Adrenal gland (tissue), 12 donors: ENCODE data around the gene FAM43A. TPM values are rescaled to one million over a fixed set of nuclear protein-coding genes. Genes with fewer than 3 reads are reported as not detected.

Experiments
- DNase-seq, 7 donors: peaks; one replicate each; pipeline ENCODE4 v3.0.0-alpha.2; 2019 to 2020
- H3K27ac ChIP-seq, 5 donors: fragments of 200-600 bp; sonication (generic) in 4 of 5; 1 replicate in 3 of 5; 2 replicates in 2 of 5; pipeline versions ENCODE4 v1.5.1 to v1.8.0; 2016 to 2020; ENCODE audit warnings: mild to moderate bottlenecking in 1 of 5
- H3K27me3 ChIP-seq: fragments of 200-600 bp; 2 replicates; pipeline ENCODE4 v1.8.0; 2021
- H3K36me3 ChIP-seq, 2 donors: fragments of 200-600 bp; replicated peaks in 1 of 2; 1 replicate in 1 of 2; 2 replicates in 1 of 2; pipeline versions ENCODE4 v1.5.1 to v1.8.0; 2018 to 2022
- H3K4me1 ChIP-seq, 2 donors: fragments of 200-600 bp; replicated peaks in 1 of 2; 1 replicate in 1 of 2; 2 replicates in 1 of 2; pipeline versions ENCODE4 v1.5.1 to v1.8.0; 2018 to 2021
- H3K4me3 ChIP-seq, 4 donors: fragments of 200-600 bp; sonication (generic) in 3 of 4; one replicate each; pipeline ENCODE4 v1.5.1; 2016 to 2018
- H3K9me3 ChIP-seq, 3 donors: fragments of 200-600 bp; sonication (generic) in 1 of 3; replicated peaks in 1 of 3; 1 replicate in 2 of 3; 2 replicates in 1 of 3; pipeline versions ENCODE4 v1.5.1 to v1.8.0; 2016 to 2021
- POLR2A ChIP-seq, 2 donors: fragments of 450-650 bp; IDR thresholded peaks; one replicate each; pipeline ENCODE4 v1.6.1; 2017; ENCODE audit warnings: antibody characterized with exemption in 2 of 2, mild to moderate bottlenecking in 2 of 2, moderate library complexity in 1 of 2
- WGBS, 4 donors: extraction: QIAGEN DNeasy Blood & Tissue Kit in 2 of 4; methylation state at CpG; one replicate each; pipeline versions ENCODE4 v1.1.5 to v1.1.7; 2013 to 2017; 5-methylcytosine and 5-hydroxymethylcytosine counted together
- intact Hi-C, 2 donors: fragments of 100-400 bp; cut with DNase I; formaldehyde crosslinking; loops; one replicate each; pipeline versions ENCODE4 v1.14.1 to v1.15.0; 2022 to 2023
- polyA plus RNA-seq, 3 donors: library from polyadenylated mRNA; stranded (reverse); fragments of 200-250 nt in 2 of 3; fragments of 350-450 nt in 1 of 3; fragmentation: Illumina TruSeq in 1 of 3; extraction: RNeasy Lipid Tissue Mini Kit (QIAGEN cat#74804) in 1 of 3; gene quantifications; one replicate each; pipeline ENCODE4 v1.2.3, GENCODE V29; 2013 to 2014
- small RNA-seq, 2 donors: library from RNA; depleted of rRNA; stranded (forward); fragments of <200 nt; gene quantifications; one replicate each; pipeline ENCODE3, GENCODE V24; 2016
- total RNA-seq, 9 donors: library from RNA; depleted of rRNA in 4 of 9; stranded (reverse); fragments of >200 nt in 4 of 9; fragments of 120-200 nt in 1 of 9; fragmentation: NEBNext Ultra II Directional in 1 of 9; extraction: Animal tissue kit (Norgen Biotek cat#: 25700) in 1 of 9; gene quantifications; one replicate each; pipeline versions ENCODE4 v1.1.0 to v1.2.4, GENCODE V29; 2013 to 2023
- TF ChIP-seq, protein P1 (sequence below), 6 experiments: fragments of 450-650 bp in 4 of 6; fragments of 200-600 bp in 2 of 6; sonication (generic) in 1 of 6; IDR thresholded peaks; 1 replicate in 5 of 6; 2 replicates in 1 of 6; pipeline versions ENCODE4 v1.5.1 to v1.8.0; 2016 to 2021; ENCODE audit warnings: antibody characterized with exemption in 6 of 6, mild to moderate bottlenecking in 2 of 6, moderate library complexity in 1 of 6
- donor health status: healthy with polysubstance abuse.
- donor health status: Bipolar disorder and iron deficiency.
- donor health status: DM: yes; HTN: yes; CAD: no.
- donor health status: DM: no; HTN: no; CAD: no.
- donor health status: DM: no; HTN: no; CAD: no.
- donor health status: DM: yes; HTN: yes; CAD: no.

Gene FAM43A
- total and polyA plus RNA-seq, 12 donors = 0.99 to 18.7 (median 7.3) TPM

DNA sequence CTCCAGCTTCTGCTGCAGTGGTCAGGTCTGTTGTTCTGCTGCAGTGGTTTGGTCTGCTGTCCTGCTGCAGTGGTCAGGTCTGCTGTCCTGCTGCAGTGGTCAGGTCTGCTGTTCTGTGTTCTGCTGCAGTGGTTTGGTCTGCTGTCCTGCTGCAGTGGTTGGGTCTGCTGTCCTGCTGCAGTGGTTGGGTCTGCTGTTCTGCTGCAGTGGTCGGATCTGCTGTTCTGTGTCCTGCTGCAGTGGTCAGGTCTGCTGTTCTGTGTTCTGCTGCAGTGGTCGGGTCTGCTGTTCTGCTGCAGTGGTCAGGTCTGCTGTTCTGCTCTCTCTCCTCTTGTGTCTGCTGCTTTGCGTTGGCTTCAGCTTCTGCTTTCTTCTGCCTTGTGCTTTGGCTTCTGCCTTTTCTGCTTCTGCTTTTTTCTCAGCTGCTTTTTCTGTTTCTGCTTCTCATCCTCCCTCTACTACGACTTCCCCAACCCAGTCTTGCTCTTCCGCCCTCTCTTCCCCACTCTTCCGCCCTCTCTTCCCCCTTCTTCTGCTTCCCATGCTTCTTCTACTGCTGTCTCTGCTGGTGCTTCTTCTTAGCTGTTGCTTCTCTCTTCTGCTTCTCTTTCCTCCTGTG is 50.7 kb downstream of the FAM43A start:
- no peaks in the 10 kb centered on the region for H3K36me3 ChIP-seq
- H3K9me3 ChIP-seq = no peaks in the 10 kb centered on the region
- peaks cover 0 to 5% of the 10 kb centered on the region in 2 donors for H3K4me1 ChIP-seq
- TF ChIP-seq POLR2A (IDR thresholded peaks at IDR 0.05) = no peak
- TF ChIP-seq, protein P1, sequence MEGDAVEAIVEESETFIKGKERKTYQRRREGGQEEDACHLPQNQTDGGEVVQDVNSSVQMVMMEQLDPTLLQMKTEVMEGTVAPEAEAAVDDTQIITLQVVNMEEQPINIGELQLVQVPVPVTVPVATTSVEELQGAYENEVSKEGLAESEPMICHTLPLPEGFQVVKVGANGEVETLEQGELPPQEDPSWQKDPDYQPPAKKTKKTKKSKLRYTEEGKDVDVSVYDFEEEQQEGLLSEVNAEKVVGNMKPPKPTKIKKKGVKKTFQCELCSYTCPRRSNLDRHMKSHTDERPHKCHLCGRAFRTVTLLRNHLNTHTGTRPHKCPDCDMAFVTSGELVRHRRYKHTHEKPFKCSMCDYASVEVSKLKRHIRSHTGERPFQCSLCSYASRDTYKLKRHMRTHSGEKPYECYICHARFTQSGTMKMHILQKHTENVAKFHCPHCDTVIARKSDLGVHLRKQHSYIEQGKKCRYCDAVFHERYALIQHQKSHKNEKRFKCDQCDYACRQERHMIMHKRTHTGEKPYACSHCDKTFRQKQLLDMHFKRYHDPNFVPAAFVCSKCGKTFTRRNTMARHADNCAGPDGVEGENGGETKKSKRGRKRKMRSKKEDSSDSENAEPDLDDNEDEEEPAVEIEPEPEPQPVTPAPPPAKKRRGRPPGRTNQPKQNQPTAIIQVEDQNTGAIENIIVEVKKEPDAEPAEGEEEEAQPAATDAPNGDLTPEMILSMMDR (IDR thresholded peaks at IDR 0.05) = no peak
- no peak overlapping the region for H3K4me3 ChIP-seq
- 67 to 77% (median 72%) methylated on average over 6 of the region's 6 CpGs for WGBS, 4 donors
- no peak for DNase-seq
- intact Hi-C loops = no loop called here
- H3K27ac ChIP-seq = no peak overlapping the region
- H3K27me3 ChIP-seq = no peaks in the 10 kb centered on the region

DNA sequence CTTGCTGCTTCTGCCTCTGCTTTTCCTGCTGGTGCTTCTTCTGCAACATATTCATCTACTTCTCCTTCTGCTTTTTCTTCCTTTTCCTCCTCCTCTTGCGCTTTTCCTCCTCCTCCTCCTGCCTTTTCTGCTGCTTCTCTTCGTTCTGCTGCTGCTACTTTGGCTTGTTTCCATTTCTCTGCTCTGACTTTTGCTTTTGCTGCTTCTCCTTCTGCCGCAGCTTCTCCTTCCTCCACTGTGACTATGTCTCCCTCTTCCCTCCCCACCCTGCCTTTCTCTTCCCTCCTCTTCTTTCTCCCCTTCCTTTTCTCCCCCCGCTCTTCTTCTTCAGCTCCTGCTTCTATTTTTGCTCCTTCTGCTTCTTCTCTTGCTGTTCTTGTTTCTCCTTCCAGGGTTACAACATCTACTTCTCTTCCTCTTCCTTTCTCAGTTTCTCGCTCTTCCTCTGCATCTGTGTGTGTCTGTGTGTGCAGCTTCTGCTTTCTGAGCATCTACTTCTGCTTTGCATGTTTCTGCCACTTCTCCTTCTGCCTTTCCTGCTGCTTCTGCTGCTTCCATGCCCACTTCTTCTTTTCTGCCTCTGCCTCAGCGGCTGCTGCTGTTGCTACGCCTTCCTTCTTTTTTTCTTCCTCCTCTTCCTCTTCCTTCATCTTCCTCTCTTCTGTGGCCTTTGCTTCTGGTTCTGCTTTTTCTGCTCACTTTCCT is 51.4 kb downstream of the FAM43A start:
- H3K4me1 ChIP-seq = peaks cover 0 to 5% of the 10 kb centered on the region in 2 donors
- TF ChIP-seq, protein P1 (IDR thresholded peaks at IDR 0.05) = no peak
- no peak for TF ChIP-seq POLR2A (IDR thresholded peaks at IDR 0.05)
- H3K9me3 ChIP-seq = no peaks in the 10 kb centered on the region
- 64 to 77% (median 70%) methylated on average over 7 of the region's 7 CpGs for WGBS, 4 donors
- H3K36me3 ChIP-seq = no peaks in the 10 kb centered on the region
- H3K4me3 ChIP-seq = no peak overlapping the region
- no peak for DNase-seq
- no peak overlapping the region for H3K27ac ChIP-seq
- H3K27me3 ChIP-seq = no peaks in the 10 kb centered on the region
- intact Hi-C loops = no loop called here

Small RNA genes lying within 50 kb of the gene (small RNA-seq; reads per million reads assigned to genes)
- gene AC046143.2 = 0 reads per million in 2 donors

Other genes with a start within 250 kb of the FAM43A start
- 100 to 1,000 TPM in 3 of 9 donors, 10 to 100 TPM in 6; 30.6 to 111 (median 79.0) TPM for gene ATP13A3, start 198.9 kb upstream of the FAM43A start, total RNA-seq
- gene ATP13A3, start 198.9 kb upstream of the FAM43A start, polyA plus RNA-seq = 10 to 100 TPM; 17.6 to 43.2 (median 22.6) TPM
- gene TMEM44, start 52.5 kb upstream of the FAM43A start, total RNA-seq = 1 to 10 TPM; 3.1 to 9.5 (median 7.2) TPM
- gene TMEM44, start 52.5 kb upstream of the FAM43A start, polyA plus RNA-seq = 10 to 100 TPM in 2 of 3 donors, 1 to 10 TPM in 1; 1.3 to 20.4 (median 15.6) TPM
- 10 to 100 TPM; 12.5 to 56.0 (median 21.8) TPM for gene LSG1, start 13.7 kb upstream of the FAM43A start, total RNA-seq
- gene LSG1, start 13.7 kb upstream of the FAM43A start, polyA plus RNA-seq = 10 to 100 TPM; 16.2 to 46.1 (median 31.6) TPM